ENCODE measurements around the gene SHISA7.

SHISA7 gene

DNA sequence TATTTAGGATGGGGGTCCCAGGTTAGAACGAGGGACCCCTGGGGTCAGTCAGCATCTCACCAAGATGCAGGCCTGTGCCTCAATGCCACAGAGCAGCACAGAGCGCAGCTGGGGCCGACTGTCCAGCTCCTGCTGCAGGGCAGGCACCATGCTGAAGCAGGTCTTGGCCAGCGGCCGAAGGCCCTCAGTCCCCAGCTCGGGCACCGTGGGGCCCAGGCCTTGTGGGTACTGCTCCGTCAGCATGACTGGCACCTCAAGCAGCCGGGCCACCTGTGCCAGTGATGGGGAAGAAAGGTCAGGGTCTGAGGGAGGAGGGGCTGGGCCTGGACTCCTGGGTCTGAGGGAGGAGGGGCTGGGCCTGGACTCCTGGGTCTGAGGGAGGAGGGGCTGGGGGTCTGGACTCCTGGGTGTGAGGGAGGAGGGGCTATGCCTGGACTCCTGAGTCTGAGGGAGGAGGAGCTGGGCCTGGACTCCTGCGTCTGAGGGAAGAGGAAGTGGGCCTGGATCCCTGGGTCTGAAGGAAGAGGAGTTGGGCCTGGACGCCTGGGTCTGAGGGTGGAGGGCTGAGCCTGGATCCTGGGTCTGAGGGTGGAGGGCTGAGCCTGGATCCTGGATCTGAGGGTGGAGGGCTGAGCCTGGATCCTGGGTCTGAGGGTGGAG lies 12.6 kb upstream of the SHISA7 start:
- H3K4me3 ChIP-seq (ENCODE audit: low read depth, low read length): no peak overlapping the region
- no peak for DNase-seq (ENCODE audit: low read depth)
- TF ChIP-seq, protein P1, sequence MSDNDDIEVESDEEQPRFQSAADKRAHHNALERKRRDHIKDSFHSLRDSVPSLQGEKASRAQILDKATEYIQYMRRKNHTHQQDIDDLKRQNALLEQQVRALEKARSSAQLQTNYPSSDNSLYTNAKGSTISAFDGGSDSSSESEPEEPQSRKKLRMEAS (IDR thresholded peaks at IDR 0.05; ENCODE audit: low read depth, low read length): no peak
- no peak for TF ChIP-seq MYC (IDR thresholded peaks at IDR 0.05; ENCODE audit: low read depth, low read length)
- TF ChIP-seq, protein P2, sequence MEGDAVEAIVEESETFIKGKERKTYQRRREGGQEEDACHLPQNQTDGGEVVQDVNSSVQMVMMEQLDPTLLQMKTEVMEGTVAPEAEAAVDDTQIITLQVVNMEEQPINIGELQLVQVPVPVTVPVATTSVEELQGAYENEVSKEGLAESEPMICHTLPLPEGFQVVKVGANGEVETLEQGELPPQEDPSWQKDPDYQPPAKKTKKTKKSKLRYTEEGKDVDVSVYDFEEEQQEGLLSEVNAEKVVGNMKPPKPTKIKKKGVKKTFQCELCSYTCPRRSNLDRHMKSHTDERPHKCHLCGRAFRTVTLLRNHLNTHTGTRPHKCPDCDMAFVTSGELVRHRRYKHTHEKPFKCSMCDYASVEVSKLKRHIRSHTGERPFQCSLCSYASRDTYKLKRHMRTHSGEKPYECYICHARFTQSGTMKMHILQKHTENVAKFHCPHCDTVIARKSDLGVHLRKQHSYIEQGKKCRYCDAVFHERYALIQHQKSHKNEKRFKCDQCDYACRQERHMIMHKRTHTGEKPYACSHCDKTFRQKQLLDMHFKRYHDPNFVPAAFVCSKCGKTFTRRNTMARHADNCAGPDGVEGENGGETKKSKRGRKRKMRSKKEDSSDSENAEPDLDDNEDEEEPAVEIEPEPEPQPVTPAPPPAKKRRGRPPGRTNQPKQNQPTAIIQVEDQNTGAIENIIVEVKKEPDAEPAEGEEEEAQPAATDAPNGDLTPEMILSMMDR (IDR thresholded peaks at IDR 0.05; ENCODE audit: low read depth, low read length): no peak
- TF ChIP-seq POLR2A (IDR thresholded peaks at IDR 0.05; ENCODE audit: extremely low read depth, insufficient read length): no peak

DNA sequence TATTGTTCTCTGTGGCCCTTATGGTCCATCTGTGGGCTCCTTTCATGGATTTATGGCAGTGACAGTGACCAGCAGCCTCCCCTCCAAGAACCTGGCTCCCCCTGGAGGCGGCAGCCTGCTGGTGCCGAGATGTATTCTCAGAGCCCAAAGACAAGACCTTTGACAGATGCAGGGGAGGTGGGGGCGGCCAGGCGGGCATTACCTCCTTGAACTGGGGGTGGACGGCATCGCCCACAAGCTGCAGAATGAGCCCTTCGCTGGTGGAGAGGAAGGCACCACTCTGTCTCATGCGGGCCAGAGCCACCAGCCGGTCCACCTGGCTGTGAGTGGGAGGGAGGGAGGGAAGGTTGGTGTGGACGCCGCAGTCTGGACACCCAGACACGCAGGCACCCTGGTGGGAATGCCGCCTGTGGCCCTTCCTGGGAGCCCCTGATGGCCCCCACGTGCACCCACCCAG lies 11.7 kb upstream of the SHISA7 start:
- peak; percentile 46 for DNase-seq (ENCODE audit: low read depth)
- H3K4me3 ChIP-seq (ENCODE audit: low read depth, low read length): no peak overlapping the region
- TF ChIP-seq, protein P2 (IDR thresholded peaks at IDR 0.05; ENCODE audit: low read depth, low read length): peak; percentile 57
- TF ChIP-seq POLR2A (IDR thresholded peaks at IDR 0.05; ENCODE audit: extremely low read depth, insufficient read length): no peak

DNA sequence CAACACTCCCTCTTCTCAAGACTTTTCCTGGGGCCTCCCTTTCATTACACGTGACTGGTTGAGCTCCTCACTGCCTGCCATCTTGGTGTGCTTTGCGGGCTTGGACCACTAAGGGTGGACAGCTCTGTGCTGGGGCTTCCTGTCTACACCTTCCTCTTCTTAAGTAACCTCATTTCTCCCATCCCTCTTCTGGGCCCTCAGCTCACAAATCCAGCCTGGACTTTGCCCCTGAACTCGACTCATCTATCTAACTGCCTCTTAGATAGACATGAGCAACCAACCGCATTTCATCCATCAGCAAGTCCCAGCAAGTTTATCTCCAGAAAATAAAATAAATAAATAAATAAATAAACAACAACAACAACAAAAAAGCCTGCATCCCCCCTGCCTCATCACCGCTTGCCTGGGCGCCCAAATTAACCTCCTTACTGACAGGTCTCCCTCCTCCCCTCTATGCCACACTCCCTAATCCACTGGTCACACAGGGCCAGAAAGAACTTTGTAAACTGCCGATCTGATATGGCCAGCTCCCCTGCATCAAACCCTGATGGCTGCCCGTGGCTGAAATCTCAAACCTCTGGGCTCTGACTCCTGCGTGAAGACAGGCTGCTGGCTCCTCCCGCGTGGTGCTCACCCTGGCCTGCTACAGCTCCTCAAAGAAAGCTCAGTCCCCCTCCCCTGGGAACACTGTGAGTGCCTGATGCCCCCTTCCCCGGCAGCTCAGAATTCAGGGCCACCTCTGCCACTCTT lies 10.6 kb upstream of the SHISA7 start:
- no peak for DNase-seq (ENCODE audit: low read depth)
- no peak for TF ChIP-seq MYC (IDR thresholded peaks at IDR 0.05; ENCODE audit: low read depth, low read length)
- TF ChIP-seq, protein P2 (IDR thresholded peaks at IDR 0.05; ENCODE audit: low read depth, low read length): no peak
- no peak for TF ChIP-seq POLR2A (IDR thresholded peaks at IDR 0.05; ENCODE audit: extremely low read depth, insufficient read length)
- TF ChIP-seq, protein P1 (IDR thresholded peaks at IDR 0.05; ENCODE audit: low read depth, low read length): no peak
- H3K4me3 ChIP-seq (ENCODE audit: low read depth, low read length): no peak overlapping the region

DNA sequence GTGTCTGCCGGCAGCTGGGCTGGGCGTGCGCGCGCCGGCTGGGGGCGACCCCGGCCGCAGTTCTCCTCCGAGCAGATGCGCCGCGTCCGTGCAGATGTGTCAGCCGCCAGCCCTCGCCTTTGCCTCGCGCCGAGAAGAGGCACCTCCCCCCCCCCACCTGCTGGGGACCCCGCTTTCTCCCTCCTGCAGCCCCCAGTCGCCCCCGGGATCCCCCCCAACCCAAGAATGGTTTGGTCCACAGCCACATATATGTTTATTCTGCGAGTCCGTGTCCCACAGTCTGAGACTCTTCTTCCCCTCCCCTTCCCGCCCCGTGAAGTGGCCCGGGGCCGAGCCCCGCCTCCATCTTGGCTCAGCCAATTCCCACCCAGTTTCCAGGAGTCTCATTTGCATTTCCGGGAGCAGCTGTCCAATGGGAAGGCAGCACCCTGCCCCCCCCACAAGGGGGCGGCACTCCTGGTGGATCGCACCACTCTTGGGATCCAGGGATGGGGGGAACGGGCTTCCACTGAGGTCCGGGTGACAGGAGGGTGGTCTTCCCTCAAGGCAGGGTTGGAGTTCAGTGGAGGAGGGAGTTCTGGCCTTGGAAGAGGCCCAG lies 9.7 kb upstream of the SHISA7 start:
- peak; percentile 67 for DNase-seq (ENCODE audit: low read depth)
- H3K4me3 ChIP-seq (ENCODE audit: low read depth, low read length): no peak overlapping the region
- TF ChIP-seq MYC (IDR thresholded peaks at IDR 0.05; ENCODE audit: low read depth, low read length) (no peak), POLR2A (IDR thresholded peaks at IDR 0.05; ENCODE audit: extremely low read depth, insufficient read length) (no peak)
- TF ChIP-seq, protein P1 (IDR thresholded peaks at IDR 0.05; ENCODE audit: low read depth, low read length): no peak
- TF ChIP-seq, protein P2 (IDR thresholded peaks at IDR 0.05; ENCODE audit: low read depth, low read length): no peak

DNA sequence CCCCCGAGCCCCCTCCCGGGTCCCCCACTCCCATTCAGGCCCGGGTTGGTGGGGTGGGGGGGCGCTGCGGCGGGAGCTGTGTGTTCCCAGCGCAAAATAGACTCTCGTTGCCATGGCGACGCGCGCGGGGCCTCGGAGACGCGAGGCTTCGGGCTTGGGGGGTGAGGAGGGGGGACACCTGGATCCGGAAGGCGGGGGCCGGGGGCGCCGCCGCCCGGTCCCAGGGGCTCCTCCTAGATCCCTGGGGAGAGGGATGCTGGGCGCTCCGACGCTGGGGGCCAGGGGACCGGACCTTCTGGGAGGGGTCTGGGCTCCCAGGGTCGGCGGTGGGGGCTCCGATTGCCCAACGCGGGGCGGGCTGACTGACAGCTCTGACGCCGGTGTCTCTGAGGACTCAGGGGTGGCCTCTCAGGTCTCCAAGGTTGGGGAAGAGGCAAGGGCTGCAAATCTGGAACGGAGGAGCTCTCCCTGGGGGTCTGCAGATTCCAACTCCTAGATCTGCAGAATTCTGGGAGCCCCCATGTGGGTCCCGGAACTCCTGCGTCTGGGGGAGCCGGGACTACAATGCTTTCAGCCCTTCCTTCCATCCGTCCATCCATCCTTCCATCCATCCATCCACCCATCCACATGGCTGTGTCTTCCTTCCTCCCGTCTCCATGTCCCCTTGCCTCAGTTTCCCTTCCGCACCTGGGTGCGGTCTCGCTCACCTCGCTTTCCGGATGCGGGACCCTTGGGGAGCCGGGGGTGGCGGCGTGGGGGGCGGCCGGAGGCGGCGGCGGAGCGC lies 9.1 kb upstream of the SHISA7 start:
- no peak overlapping the region for H3K4me3 ChIP-seq (ENCODE audit: low read depth, low read length)
- DNase-seq (ENCODE audit: low read depth): no peak
- no peak for TF ChIP-seq MYC (IDR thresholded peaks at IDR 0.05; ENCODE audit: low read depth, low read length)
- TF ChIP-seq POLR2A (IDR thresholded peaks at IDR 0.05; ENCODE audit: extremely low read depth, insufficient read length): no peak
- TF ChIP-seq, protein P2 (IDR thresholded peaks at IDR 0.05; ENCODE audit: low read depth, low read length): no peak
- TF ChIP-seq, protein P1 (IDR thresholded peaks at IDR 0.05; ENCODE audit: low read depth, low read length): no peak
